HG03575 (cell line): ENCODE measurements around the gene SLC26A8.
"Not testable (repeated sequence)": the region's sequence is repeated elsewhere in the genome, so short reads cannot be mapped to it uniquely, and the experiment has no call there.

Experiments
- ATAC-seq: cut with Tn5 transposase; IDR thresholded peaks from one replicate; pipeline ENCODE4 v1.9.1; 2021; ENCODE audit not compliant: unreplicated experiment, insufficient number of reproducible peaks, low FRiP score; ENCODE audit errors: extremely low read depth

The SLC26A8 gene

DNA sequence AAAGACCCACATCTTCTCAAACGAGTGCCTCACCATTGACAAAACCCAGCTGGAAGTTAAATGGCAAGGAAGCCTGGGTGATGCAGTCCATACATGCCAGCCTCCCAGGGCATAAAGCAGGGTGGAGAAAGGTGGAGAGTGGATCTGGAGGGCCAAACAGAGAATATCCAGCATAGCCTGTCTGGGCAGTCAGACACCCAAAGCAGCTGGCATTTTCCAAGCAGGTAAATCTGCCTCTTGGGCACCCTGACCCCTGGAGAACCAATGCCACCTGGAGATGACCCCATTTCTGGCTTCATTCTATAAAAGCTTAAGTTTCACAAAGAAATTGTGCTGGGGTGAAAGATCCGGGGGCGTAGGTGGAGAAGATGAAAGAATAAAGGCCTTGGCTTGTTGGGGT, 98.5 kb downstream of the SLC26A8 start:
- ATAC-seq = no peak

GRCh38 chr6:35924146-35924545, 100.3 kb downstream of the SLC26A8 start:
- no peak for ATAC-seq

- no peak for ATAC-seq
Observed at GRCh38 chr6:35922139-35922554, 102.3 kb downstream of the SLC26A8 start.

GRCh38 chr6:35920793-35921732, 103.4 kb downstream of the SLC26A8 start, which contains the start of gene SRPK1:
TSS of gene SRPK1 (minus strand) at chr6:35921098. CDS start at chr6:35921056, 42 bp downstream.
- ATAC-seq = no peak

GRCh38 chr6:35919827-35920751, 104.4 kb downstream of the SLC26A8 start:
- ATAC-seq = no peak

GRCh38 chr6:35919085-35919826, 105.2 kb downstream of the SLC26A8 start:
- ATAC-seq = no peak

GRCh38 chr6:35916893-35917292, 107.5 kb downstream of the SLC26A8 start:
- ATAC-seq = not testable (repeated sequence)

- no peak for ATAC-seq
Observed at GRCh38 chr6:35916056-35916455, 108.4 kb downstream of the SLC26A8 start.

GRCh38 chr6:35914536-35914935, 109.9 kb downstream of the SLC26A8 start:
- no peak for ATAC-seq

GRCh38 chr6:35911871-35912653, 112.4 kb downstream of the SLC26A8 start:
- no peak for ATAC-seq

DNA sequence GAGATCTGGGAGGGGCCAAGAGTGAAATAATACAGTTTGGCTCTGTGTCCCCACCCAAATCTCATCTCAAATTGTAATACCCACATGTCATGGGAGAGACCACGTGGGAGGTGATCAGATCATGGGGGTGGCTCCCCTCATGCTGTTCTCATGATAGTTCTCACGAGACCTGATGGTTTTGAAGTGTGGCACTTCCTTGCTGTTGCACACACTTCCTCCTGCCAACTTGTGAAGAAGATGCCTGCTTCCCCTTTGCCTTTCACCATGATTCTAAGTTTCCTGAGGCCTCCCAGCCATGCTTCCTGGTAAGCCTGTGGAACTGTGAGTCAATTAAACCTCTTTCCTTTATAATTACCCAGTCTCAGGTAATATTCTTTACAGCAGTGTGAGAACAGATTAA, 114.9 kb downstream of the SLC26A8 start:
- not testable (repeated sequence) for ATAC-seq

GRCh38 chr6:35908753-35909401, 115.6 kb downstream of the SLC26A8 start:
- not testable (repeated sequence) for ATAC-seq

DNA sequence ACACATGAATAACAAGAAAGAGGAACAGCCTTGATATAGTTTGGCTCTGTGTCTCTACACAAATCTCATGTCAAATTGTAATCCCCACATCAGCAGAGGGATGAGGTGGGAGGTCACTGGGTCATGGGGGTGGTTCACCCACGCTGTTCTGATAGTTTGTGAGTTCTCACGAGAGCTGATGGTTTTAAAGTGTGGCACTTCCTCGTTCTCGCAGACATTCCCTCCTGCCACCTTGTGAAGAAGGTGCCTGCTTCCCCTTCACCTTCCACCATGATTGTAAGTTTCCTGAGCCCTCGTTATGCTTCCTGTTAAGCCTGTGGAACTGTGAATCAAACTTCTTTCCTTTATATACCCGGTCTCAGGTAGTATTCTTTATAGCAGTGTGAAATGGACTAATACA, 116.7 kb downstream of the SLC26A8 start:
- no peak for ATAC-seq

DNA sequence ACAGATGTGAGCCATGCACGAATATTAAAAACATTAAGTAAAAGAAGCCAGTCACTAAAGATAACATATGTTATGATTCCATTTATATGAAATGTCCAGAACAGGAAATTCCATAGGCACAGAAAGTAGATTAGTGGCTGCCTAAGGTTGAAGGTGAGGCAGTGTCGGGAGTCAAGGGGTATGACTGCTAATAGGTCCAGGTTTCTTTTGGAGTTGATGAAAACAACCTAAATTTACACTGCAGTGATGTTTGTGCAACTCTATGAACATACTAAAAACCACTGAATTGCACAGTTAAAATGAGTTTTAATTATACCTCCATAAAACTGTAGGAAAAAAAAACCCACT, 118.0 kb downstream of the SLC26A8 start:
- no peak for ATAC-seq

- ATAC-seq = no peak
Observed at GRCh38 chr6:35905841-35906498, 118.5 kb downstream of the SLC26A8 start.

DNA sequence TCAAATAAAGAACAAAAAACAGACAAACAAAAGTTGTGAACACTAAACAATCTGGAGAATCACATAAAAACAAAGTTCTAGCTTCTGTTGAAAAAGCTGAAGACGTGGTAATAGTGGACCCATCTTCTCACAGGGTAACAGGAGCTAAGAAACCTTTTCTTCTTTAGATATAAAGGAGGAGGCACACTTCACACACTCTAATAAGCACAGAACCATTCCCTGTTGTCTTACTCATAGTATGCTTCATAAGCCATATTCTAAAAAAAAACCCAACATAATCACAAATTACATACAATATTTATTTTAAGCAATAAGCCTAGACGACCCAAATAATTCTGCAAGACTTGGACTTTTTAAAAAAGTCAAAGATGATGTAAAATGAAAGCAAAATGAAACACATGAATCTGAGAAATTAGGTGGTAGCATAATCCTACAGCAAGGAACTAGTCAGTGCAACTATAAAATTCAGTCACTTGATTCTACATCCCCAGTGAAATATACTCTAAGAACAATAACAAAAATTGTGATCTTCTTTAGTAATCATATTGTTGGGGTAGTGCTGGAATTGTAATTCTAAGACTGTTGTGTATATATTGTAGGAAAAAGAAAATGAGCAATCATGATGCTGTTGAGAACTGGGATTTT, 119.2 kb downstream of the SLC26A8 start:
- ATAC-seq = no peak

- no peak for ATAC-seq
Observed at GRCh38 chr6:35903679-35904078, 120.8 kb downstream of the SLC26A8 start.
